ENCODE results near the gene CDC42BPB. TPM values are rescaled to one million over a fixed set of nuclear protein-coding genes. Genes with fewer than 3 reads are reported as not detected.

The CDC42BPB gene
- total and polyA plus RNA-seq, 2 of the 13 experiments (the other 11 are each of a cell fraction or from before 2014, with no cell fraction given): 19.7 to 32.3 TPM

DNA sequence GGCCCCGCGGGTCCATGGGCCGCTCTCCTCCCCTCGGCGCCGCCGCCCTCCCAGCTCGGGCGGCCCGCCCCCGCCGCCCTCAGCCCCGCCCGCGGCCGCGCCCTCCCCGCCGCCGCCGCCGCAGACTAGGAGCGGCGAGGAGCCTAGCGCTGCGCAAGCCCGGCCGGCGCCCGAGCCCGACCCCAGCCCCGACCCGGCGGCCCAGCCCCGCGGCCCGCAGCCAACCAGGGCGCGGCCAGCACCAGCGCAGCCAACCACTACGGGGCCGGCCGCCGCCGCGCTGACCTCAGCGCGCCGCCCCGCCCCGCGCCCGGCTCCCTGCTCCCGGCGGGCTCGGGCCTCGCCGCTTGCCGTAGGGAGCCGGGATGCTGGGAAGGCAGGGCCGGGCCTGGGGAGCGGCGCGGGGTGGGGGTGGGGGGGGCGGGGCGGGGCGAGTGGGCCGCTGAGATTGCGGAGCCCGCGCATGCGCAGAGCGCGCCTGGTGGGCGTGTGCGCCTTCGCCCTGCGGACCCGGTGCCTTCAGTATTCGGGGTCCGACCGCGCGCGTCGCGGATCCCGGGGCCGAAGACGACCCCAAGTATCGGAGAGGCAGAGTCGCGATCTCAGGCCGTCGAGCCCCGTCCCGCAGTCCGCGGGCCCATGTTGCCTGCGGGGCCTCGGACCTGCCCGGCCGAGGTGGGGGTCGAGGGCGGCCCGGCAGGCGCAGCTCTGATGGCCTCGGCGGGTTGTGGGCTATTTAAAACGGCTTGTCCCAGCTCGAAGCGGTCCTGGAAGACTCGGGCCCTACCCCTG, at the start of gene CDC42BPB (continued):
- TF ChIP-seq SRY (CRISPR knock-in tag; IDR thresholded peaks at IDR 0.05): peak; percentile 44; the same call in 1 of the 2 replicates
- no peak for TF ChIP-seq EED (CRISPR knock-in tag; IDR thresholded peaks at IDR 0.05)
- TF ChIP-seq SNAPC2 (CRISPR knock-in tag; IDR thresholded peaks at IDR 0.05): no peak
- TF ChIP-seq, protein P1, sequence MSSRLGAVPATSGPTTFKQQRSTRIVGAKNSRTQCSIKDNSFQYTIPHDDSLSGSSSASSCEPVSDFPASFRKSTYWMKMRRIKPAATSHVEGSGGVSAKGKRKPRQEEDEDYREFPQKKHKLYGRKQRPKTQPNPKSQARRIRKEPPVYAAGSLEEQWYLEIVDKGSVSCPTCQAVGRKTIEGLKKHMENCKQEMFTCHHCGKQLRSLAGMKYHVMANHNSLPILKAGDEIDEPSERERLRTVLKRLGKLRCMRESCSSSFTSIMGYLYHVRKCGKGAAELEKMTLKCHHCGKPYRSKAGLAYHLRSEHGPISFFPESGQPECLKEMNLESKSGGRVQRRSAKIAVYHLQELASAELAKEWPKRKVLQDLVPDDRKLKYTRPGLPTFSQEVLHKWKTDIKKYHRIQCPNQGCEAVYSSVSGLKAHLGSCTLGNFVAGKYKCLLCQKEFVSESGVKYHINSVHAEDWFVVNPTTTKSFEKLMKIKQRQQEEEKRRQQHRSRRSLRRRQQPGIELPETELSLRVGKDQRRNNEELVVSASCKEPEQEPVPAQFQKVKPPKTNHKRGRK (CRISPR knock-in tag; IDR thresholded peaks at IDR 0.05): no peak
- TF ChIP-seq SIN3A (IDR thresholded peaks at IDR 0.05; ENCODE audit: borderline replicate concordance, low read depth, low read length): peak; percentile 44; the same call in 1 of the 2 replicates
- TF ChIP-seq SP2 (CRISPR knock-in tag; IDR thresholded peaks at IDR 0.05): 0 out of 2 replicates have a peak, but pooled peaks have one; percentile 27
- no peak for TF ChIP-seq ESRRA (CRISPR knock-in tag; IDR thresholded peaks at IDR 0.05; ENCODE audit: low read depth)
- no peak for TF ChIP-seq KDM6A (CRISPR knock-in tag; IDR thresholded peaks at IDR 0.05; ENCODE audit: low read depth)
- TF ChIP-seq RARG (CRISPR knock-in tag; IDR thresholded peaks at IDR 0.05; ENCODE audit: low read depth): no peak
- peak in 1 of 2 experiments; percentile 49; a peak in 1 of 4 replicates for TF ChIP-seq POLR2A (IDR thresholded peaks at IDR 0.05; ENCODE audit: insufficient read depth in 1 of 2, low read depth in 2 of 2, low read length in 2 of 2)
- TF ChIP-seq, protein P2, sequence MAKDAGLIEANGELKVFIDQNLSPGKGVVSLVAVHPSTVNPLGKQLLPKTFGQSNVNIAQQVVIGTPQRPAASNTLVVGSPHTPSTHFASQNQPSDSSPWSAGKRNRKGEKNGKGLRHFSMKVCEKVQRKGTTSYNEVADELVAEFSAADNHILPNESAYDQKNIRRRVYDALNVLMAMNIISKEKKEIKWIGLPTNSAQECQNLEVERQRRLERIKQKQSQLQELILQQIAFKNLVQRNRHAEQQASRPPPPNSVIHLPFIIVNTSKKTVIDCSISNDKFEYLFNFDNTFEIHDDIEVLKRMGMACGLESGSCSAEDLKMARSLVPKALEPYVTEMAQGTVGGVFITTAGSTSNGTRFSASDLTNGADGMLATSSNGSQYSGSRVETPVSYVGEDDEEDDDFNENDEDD (CRISPR knock-in tag; IDR thresholded peaks at IDR 0.05; ENCODE audit: borderline replicate concordance): peak; percentile 42; the same call in 1 of the 2 replicates
- no peak for TF ChIP-seq KLF11 (CRISPR knock-in tag; IDR thresholded peaks at IDR 0.05)
- no peak for TF ChIP-seq ZBTB3 (CRISPR knock-in tag; IDR thresholded peaks at IDR 0.05; ENCODE audit: borderline replicate concordance, low read depth)
- TF ChIP-seq ZNF260 (CRISPR knock-in tag; IDR thresholded peaks at IDR 0.05; ENCODE audit: borderline replicate concordance, low read depth): no peak
- peak; percentile 53 for TF ChIP-seq ZNF563 (CRISPR knock-in tag; IDR thresholded peaks at IDR 0.05)
- TF ChIP-seq PRPF4 (IDR thresholded peaks at IDR 0.05; ENCODE audit: low read depth, low read length, poor library complexity, severe bottlenecking): no peak
- TF ChIP-seq MAZ (IDR thresholded peaks at IDR 0.05; ENCODE audit: borderline replicate concordance, low read depth, low read length): peak; percentile 14; the same call in 1 of the 2 replicates
- TF ChIP-seq MAZ (CRISPR knock-in tag; IDR thresholded peaks at IDR 0.05; ENCODE audit: low read depth): peak; percentile 27; the same call in 1 of the 2 replicates
- TF ChIP-seq ETV6 (CRISPR knock-in tag; conservative IDR thresholded peaks at IDR 0.05): no peak
- no peak for TF ChIP-seq ZNF556 (CRISPR knock-in tag; IDR thresholded peaks at IDR 0.05; ENCODE audit: borderline replicate concordance)
- no peak for TF ChIP-seq ZNF652 (CRISPR knock-in tag; IDR thresholded peaks at IDR 0.05; ENCODE audit: borderline replicate concordance, low read depth)
- TF ChIP-seq CREM (IDR thresholded peaks at IDR 0.05): no peak
- no peak for TF ChIP-seq CREM (CRISPR knock-in tag; IDR thresholded peaks at IDR 0.05)
- TF ChIP-seq ZNF678 (CRISPR knock-in tag; IDR thresholded peaks at IDR 0.05): no peak
- no peak for TF ChIP-seq MBNL3 (CRISPR knock-in tag; conservative IDR thresholded peaks at IDR 0.05)
- peak; percentile 62 for TF ChIP-seq ZFY (CRISPR knock-in tag; IDR thresholded peaks at IDR 0.05)
- peak; percentile 56; the same call in 1 of the 2 replicates for TF ChIP-seq CBFB (CRISPR knock-in tag; IDR thresholded peaks at IDR 0.05)
- peak; percentile 81; the same call in 1 of the 2 replicates for TF ChIP-seq ZNF83 (CRISPR knock-in tag; IDR thresholded peaks at IDR 0.05; ENCODE audit: borderline replicate concordance)
- TF ChIP-seq ZNF850 (CRISPR knock-in tag; conservative IDR thresholded peaks at IDR 0.05): no peak
